Neural cell (in vitro differentiated cells): Measurements from ENCODE around the gene UNC93B1. TPM values are rescaled to one million over a fixed set of nuclear protein-coding genes. Genes with fewer than 3 reads are reported as not detected.

Source experiments
- H2AFZ ChIP-seq: fragments of 200-600, 300-800 bp; sonication (generic), shearing (Covaris generic); 2 replicates; pipeline ENCODE4 v1.6.0; 2014; ENCODE audit warnings: low read depth, mild to moderate bottlenecking, antibody characterized with exemption, low read length, moderate library complexity
- H3F3A ChIP-seq: fragments of 200-600 bp; shearing (Covaris generic); 2 replicates; pipeline ENCODE4 v1.6.1; 2016; ENCODE audit warnings: mild to moderate bottlenecking, moderate library complexity, mixed read lengths, antibody characterized with exemption, low read length; ENCODE audit not compliant: insufficient read depth, poor library complexity, severe bottlenecking
- H3K27ac ChIP-seq: fragments of 200-600, 300-800 bp; sonication (generic), shearing (Covaris generic); 2 replicates; pipeline ENCODE4 v1.5.1; 2014; ENCODE audit warnings: mild to moderate bottlenecking, low read length, moderate library complexity
- H3K27me3 ChIP-seq: fragments of 300-800, 200-600 bp; sonication (generic), shearing (Covaris generic); 2 replicates; pipeline ENCODE4 v1.6.0; 2014; ENCODE audit warnings: mild to moderate bottlenecking, low read depth, low read length, moderate library complexity; ENCODE audit not compliant: insufficient read depth
- H3K36me3 ChIP-seq: fragments of 300-800, 200-600 bp; sonication (generic), shearing (Covaris generic); 2 replicates; pipeline ENCODE4 v1.5.1; 2014; ENCODE audit warnings: mild to moderate bottlenecking, antibody characterized with exemption, low read length, moderate library complexity; ENCODE audit not compliant: insufficient read depth
- H3K4me2 ChIP-seq: fragments of 300-800, 200-600 bp; sonication (generic), shearing (Covaris generic); 2 replicates; pipeline ENCODE4 v1.6.0; 2014; ENCODE audit warnings: mild to moderate bottlenecking, low read length
- H3K4me3 ChIP-seq: fragments of 300-800, 200-600 bp; sonication (generic), shearing (Covaris generic); 2 replicates; pipeline ENCODE4 v1.5.1; 2014; ENCODE audit warnings: mild to moderate bottlenecking, low read length, moderate library complexity
- H3K79me2 ChIP-seq: fragments of 200-600 bp; shearing (Covaris generic); replicated peaks from 2 replicates; pipeline ENCODE4 v1.6.0; 2014; ENCODE audit warnings: mild to moderate bottlenecking, low read length, moderate library complexity; ENCODE audit not compliant: insufficient read depth
- H3K9ac ChIP-seq: fragments of 300-800, 200-600 bp; sonication (generic), shearing (Covaris generic); 2 replicates; pipeline ENCODE4 v1.6.1; 2016; ENCODE audit warnings: mild to moderate bottlenecking, low read length, mixed read lengths
- H3K9me2 ChIP-seq: fragments of 200-600 bp; shearing (Covaris generic); 2 replicates; pipeline ENCODE4 v1.6.1; 2016; ENCODE audit warnings: mild to moderate bottlenecking, low read length, mixed read lengths; ENCODE audit not compliant: insufficient read depth
- H3K9me3 ChIP-seq: fragments of 200-600, 300-800 bp; sonication (generic), shearing (Covaris generic); 2 replicates; pipeline ENCODE4 v1.6.1; 2016; ENCODE audit warnings: mild to moderate bottlenecking, mixed run types, low read length, moderate library complexity, mixed read lengths
- H4K20me1 ChIP-seq: fragments of 200-600 bp; shearing (Covaris generic); 2 replicates; pipeline ENCODE4 v1.6.1; 2016; ENCODE audit warnings: mild to moderate bottlenecking, mixed run types; ENCODE audit not compliant: insufficient read depth
- CTCF ChIP-seq: fragments of 450-650 bp; IDR thresholded peaks from 2 replicates; pipeline ENCODE4 v1.5.1; 2014; ENCODE audit warnings: antibody characterized with exemption, mild to moderate bottlenecking, moderate library complexity; ENCODE audit not compliant: poor library complexity, severe bottlenecking
- EP300 ChIP-seq: fragments of 450-650 bp; conservative IDR thresholded peaks from 2 replicates; pipeline ENCODE4 v1.6.1; 2014; ENCODE audit warnings: antibody characterized with exemption, mild to moderate bottlenecking, moderate library complexity; ENCODE audit not compliant: poor library complexity, severe bottlenecking
- EZH2 ChIP-seq: fragments of 200-600, 300-800 bp; shearing (Covaris generic), sonication (generic); IDR thresholded peaks from 2 replicates; pipeline ENCODE4 v1.6.1; 2014; ENCODE audit warnings: antibody characterized with exemption, low read length, borderline replicate concordance, mild to moderate bottlenecking; ENCODE audit not compliant: insufficient read depth, poor library complexity, severe bottlenecking
- MXI1 ChIP-seq: fragments of 450-650 bp; conservative IDR thresholded peaks from 2 replicates; pipeline ENCODE4 v1.6.1; 2014; ENCODE audit warnings: antibody characterized with exemption, mild to moderate bottlenecking; ENCODE audit not compliant: poor library complexity, severe bottlenecking
- POLR2AphosphoS5 ChIP-seq: IDR thresholded peaks from 2 replicates; pipeline ENCODE4 v1.6.1; 2012
- RAD21 ChIP-seq: fragments of 450-650 bp; conservative IDR thresholded peaks from 2 replicates; pipeline ENCODE4 v1.6.1; 2014; ENCODE audit warnings: antibody characterized with exemption, mild to moderate bottlenecking, moderate library complexity
- REST ChIP-seq: IDR thresholded peaks from 2 replicates; pipeline ENCODE4 v1.6.1; 2012; ENCODE audit warnings: borderline replicate concordance
- SMC3 ChIP-seq: fragments of 450-650 bp; conservative IDR thresholded peaks from 2 replicates; pipeline ENCODE4 v1.6.1; 2014; ENCODE audit warnings: antibody characterized with exemption, mild to moderate bottlenecking, moderate library complexity; ENCODE audit not compliant: poor library complexity
- TAF1 ChIP-seq: IDR thresholded peaks from 2 replicates; pipeline ENCODE4 v1.6.1; 2012; ENCODE audit warnings: low read depth
- polyA plus RNA-seq: library from polyadenylated mRNA; depleted of rRNA; stranded (reverse); fragments of >200 nt; gene quantifications from 2 replicates; pipeline ENCODE4 v1.2.3, GENCODE V29; 2014

UNC93B1 gene
- polyA plus RNA-seq, 1 donor from 2014 or later, result 0.19 TPM

- Histone ChIP-seq H3F3A (no peaks in the 10 kb centered on the region), H3K36me3 (no peaks in the 10 kb centered on the region), H4K20me1 (no peaks in the 10 kb centered on the region), H3K79me2 (no peaks in the 10 kb centered on the region), H3K4me2 (no peak overlapping the region), H3K9me3 (no peaks in the 10 kb centered on the region), H2AFZ (no peak overlapping the region), H3K27me3 (no peaks in the 10 kb centered on the region), H3K9me2 (no peaks in the 10 kb centered on the region), H3K9ac (no peak overlapping the region), H3K4me3 (no peak overlapping the region), H3K27ac (no peak overlapping the region)
- no peak for TF ChIP-seq EP300
- no peak for TF ChIP-seq CTCF
- TF ChIP-seq RAD21, result no peak
- TF ChIP-seq MXI1, result no peak
- TF ChIP-seq SMC3, result no peak
- no peak for TF ChIP-seq POLR2AphosphoS5
- TF ChIP-seq TAF1, result no peak
- TF ChIP-seq EZH2, result no peak
- TF ChIP-seq REST, result no peak
These were observed 45.0 kb upstream of the UNC93B1 start for GRCh38 chr11:68048681-68049508.

DNA sequence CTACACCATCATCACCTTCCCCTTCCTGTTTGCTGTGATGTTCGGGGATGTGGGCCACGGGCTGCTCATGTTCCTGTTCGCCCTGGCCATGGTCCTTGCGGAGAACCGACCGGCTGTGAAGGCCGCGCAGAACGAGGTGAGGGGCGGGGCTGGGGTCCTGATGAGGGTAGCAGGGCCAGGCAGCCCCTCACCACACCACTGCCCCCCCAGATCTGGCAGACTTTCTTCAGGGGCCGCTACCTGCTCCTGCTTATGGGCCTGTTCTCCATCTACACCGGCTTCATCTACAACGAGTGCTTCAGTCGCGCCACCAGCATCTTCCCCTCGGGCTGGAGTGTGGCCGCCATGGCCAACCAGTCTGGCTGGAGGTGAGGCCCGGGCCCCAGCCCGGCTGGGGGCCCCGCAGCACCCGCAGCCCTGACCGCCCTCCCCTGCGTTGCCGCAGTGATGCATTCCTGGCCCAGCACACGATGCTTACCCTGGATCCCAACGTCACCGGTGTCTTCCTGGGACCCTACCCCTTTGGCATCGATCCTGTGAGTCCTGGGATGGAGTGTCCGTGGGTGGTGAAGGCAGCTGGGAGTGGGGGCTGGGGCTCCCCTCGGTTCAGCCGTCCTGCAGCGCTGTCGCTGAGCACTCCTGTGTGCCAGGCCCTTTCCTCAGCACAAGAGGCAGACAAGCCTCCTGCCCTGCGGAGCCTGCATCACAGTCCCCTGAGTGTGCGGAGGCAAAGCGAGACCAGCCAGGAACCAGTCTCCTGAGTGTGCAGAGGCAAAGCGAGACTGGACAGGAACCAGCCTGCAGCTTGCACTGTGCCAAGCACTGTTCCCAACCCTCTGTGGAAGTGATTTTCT, 43.8 kb upstream of the UNC93B1 start:
- Histone ChIP-seq H3K9me3 (no peaks in the 10 kb centered on the region), H3K36me3 (no peaks in the 10 kb centered on the region), H2AFZ (no peak overlapping the region), H3K79me2 (no peaks in the 10 kb centered on the region), H3F3A (no peaks in the 10 kb centered on the region), H3K27ac (no peak overlapping the region), H3K27me3 (no peaks in the 10 kb centered on the region), H3K9ac (no peak overlapping the region), H3K9me2 (no peaks in the 10 kb centered on the region), H3K4me2 (no peak overlapping the region), H3K4me3 (no peak overlapping the region), H4K20me1 (no peaks in the 10 kb centered on the region)
- TF ChIP-seq EZH2 (no peak), TAF1 (no peak), CTCF (no peak), RAD21 (no peak), SMC3 (no peak), POLR2AphosphoS5 (no peak), REST (no peak), MXI1 (no peak), EP300 (no peak)
